GM12801 (cell line): ENCODE measurements around the gene POLD3.

ENCODE experiments used
- CTCF ChIP-seq: IDR thresholded peaks from one replicate; pipeline ENCODE4 v1.5.1; 2011; ENCODE audit warnings: control low read depth; ENCODE audit not compliant: insufficient read length; ENCODE audit errors: extremely low read depth

Gene POLD3

GRCh38 chr11:74641905-74642304 lies 49.5 kb downstream of the POLD3 start:
- TF ChIP-seq CTCF: no peak

GRCh38 chr11:74642912-74643311 lies 50.5 kb downstream of the POLD3 start:
- no peak for TF ChIP-seq CTCF

- no peak for TF ChIP-seq CTCF
These were observed 51.7 kb downstream of the POLD3 start for GRCh38 chr11:74644081-74644480.

GRCh38 chr11:74646215-74646614 lies 53.8 kb downstream of the POLD3 start:
- TF ChIP-seq CTCF: no peak

- TF ChIP-seq CTCF: no peak
These were observed 54.6 kb downstream of the POLD3 start for GRCh38 chr11:74646954-74647353.

- no peak for TF ChIP-seq CTCF
These were observed 55.0 kb downstream of the POLD3 start for GRCh38 chr11:74647404-74647803.

- TF ChIP-seq CTCF: no peak
These were observed 55.4 kb downstream of the POLD3 start for GRCh38 chr11:74647831-74648230.

GRCh38 chr11:74648894-74649293 lies 56.5 kb downstream of the POLD3 start:
- TF ChIP-seq CTCF: no peak
